T-helper 17 cell (primary cell): ENCODE data around the gene CAMKMT. TPM values are rescaled to one million over a fixed set of nuclear protein-coding genes. Genes with fewer than 3 reads are reported as not detected.

Experiments used
- ATAC-seq: fragments of 150-1000 bp; cut with Tn5 transposase; 2 replicates; pipeline ENCODE4 v1.10.0; 2021; ENCODE audit warnings: mild to moderate bottlenecking, moderate library complexity
- DNase-seq, 3 donors: peaks; one replicate each; pipeline versions ENCODE4 v3.0.0 to v3.0.0-alpha.2; 2020 to 2021
- H3K9me3 ChIP-seq: one replicate; pipeline ENCODE4 v1.7.0; 2013; ENCODE audit warnings: low read length, mild to moderate bottlenecking; ENCODE audit not compliant: control insufficient read depth, poor library complexity, severe bottlenecking
- H3K27ac Mint-ChIP-seq: one replicate; pipeline ENCODE4 v1.8.0; 2022; ENCODE audit warnings: mild to moderate bottlenecking, moderate library complexity, mixed read lengths
- H3K27me3 Mint-ChIP-seq: one replicate; pipeline ENCODE4 v1.8.0; 2022; ENCODE audit warnings: mixed read lengths
- H3K36me3 Mint-ChIP-seq: one replicate; pipeline ENCODE4 v1.8.0; 2022; ENCODE audit warnings: low read depth, mixed read lengths
- H3K4me1 Mint-ChIP-seq: one replicate; pipeline ENCODE4 v1.8.0; 2022; ENCODE audit warnings: mild to moderate bottlenecking, mixed read lengths
- H3K4me3 Mint-ChIP-seq: one replicate; pipeline ENCODE4 v1.8.0; 2022; ENCODE audit warnings: mild to moderate bottlenecking, moderate library complexity, mixed read lengths
- total RNA-seq, 4 donors: library from RNA in 2 of 4; stranded (reverse) in 2 of 4; gene quantifications; one replicate each; pipeline ENCODE4 v1.2.3 and lab custom pipeline; 2022 to 2026

The CAMKMT gene
- total RNA-seq, 2 donors from 2014 or later, result 14.8 to 19.8 TPM

DNA sequence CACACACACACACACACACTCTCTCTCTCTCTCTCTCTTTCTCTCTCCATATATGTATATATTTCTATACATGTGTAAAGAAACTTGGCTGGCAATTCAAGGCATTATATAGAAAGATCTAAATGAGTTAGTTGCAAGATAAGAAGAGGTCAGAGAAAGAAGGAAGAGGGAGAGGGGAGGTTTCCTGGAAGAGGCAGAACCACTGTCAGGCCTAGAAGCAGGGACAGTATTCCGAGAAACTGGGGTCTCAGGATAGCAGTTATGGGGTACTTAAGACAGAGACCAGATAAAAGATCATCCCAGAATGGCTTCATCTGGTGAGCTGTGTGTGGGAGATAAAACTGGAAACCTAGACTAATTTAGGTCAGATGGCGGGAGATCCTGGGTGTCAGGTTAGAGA lies 180.8 kb downstream of the CAMKMT start:
- H3K9me3 ChIP-seq, result no peaks in the 10 kb centered on the region
- ATAC-seq (no peak), DNase-seq (no peak)
- no peak overlapping the region for H3K4me3 Mint-ChIP-seq
- peaks cover 4% of the 10 kb centered on the region for H3K4me1 Mint-ChIP-seq
- H3K27me3 Mint-ChIP-seq, result no peaks in the 10 kb centered on the region
- H3K36me3 Mint-ChIP-seq, result peaks cover 3% of the 10 kb centered on the region
- no peak overlapping the region for H3K27ac Mint-ChIP-seq

DNA sequence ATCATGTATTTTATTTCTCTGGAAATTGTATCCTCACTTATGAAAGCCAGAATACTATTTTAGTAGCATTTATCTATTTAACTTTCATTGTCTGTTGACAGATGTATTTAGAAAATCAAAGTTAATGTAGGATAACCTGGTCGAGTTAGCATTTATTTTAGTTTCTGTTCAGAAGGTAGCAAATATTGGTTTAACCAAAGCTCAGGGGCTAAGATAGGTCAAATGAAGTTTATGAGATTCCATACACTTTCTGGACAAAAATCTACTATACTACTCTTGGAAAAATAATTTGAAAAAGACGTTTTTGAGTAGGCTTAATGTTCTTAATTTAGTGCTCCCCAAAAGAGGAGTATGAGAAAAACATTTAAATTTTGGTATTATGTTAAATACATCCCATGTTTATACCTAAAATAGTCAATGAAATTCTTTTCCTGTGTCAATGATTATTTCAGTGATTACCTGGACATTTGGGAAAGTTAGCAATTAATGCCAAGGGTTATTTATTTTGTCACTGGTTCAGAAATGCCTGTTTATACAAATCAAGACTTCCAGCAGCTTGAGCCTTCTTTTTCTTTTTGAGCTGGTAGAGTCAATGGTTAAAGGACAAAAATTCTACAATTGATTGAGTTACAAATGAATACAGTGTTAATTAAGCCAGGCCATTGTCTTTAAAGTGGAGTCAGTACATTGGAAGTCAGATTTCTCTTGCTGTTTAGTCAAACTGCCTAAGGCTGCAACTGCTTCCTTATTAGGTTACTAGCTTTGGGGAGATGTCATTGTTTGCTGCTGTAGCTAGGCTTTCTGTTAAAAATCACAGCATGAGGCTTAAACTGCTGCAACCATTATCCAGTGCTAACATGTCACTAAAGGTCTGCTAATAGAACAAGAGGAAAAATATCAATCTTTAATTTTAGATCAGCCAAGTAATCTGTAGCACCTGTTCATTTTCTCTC lies 182.3 kb downstream of the CAMKMT start:
- Mint-ChIP-seq H3K27me3 (no peaks in the 10 kb centered on the region), H3K36me3 (peaks cover 4% of the 10 kb centered on the region), H3K4me1 (peaks cover 4% of the 10 kb centered on the region), H3K27ac (no peak overlapping the region), H3K4me3 (no peak overlapping the region)
- no peaks in the 10 kb centered on the region for H3K9me3 ChIP-seq
- DNase-seq (no peak), ATAC-seq (no peak)

DNA sequence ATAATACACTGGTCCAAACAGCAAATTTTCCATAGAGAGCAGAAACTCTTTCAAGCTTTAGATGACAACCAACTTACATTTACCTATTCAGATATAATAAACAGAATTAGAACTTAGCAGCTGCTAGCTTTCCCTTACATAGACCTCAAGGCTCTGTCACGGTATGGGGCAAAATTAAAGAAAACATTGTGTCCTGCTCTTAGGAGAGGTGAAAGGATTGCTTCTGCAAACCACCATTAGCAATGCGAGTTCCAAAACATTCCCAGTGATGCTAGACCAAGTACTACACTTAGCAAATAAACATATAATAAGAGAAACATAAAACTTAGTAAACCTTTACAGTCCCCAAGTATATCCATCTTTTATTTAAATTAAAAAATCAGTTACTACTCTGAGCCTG lies 183.3 kb downstream of the CAMKMT start:
- H3K9me3 ChIP-seq, result no peaks in the 10 kb centered on the region
- no peak for DNase-seq
- ATAC-seq, result no peak
- Mint-ChIP-seq H3K27me3 (no peaks in the 10 kb centered on the region), H3K27ac (no peak overlapping the region), H3K36me3 (peaks cover 6% of the 10 kb centered on the region), H3K4me1 (peaks cover 4% of the 10 kb centered on the region), H3K4me3 (no peak overlapping the region)

DNA sequence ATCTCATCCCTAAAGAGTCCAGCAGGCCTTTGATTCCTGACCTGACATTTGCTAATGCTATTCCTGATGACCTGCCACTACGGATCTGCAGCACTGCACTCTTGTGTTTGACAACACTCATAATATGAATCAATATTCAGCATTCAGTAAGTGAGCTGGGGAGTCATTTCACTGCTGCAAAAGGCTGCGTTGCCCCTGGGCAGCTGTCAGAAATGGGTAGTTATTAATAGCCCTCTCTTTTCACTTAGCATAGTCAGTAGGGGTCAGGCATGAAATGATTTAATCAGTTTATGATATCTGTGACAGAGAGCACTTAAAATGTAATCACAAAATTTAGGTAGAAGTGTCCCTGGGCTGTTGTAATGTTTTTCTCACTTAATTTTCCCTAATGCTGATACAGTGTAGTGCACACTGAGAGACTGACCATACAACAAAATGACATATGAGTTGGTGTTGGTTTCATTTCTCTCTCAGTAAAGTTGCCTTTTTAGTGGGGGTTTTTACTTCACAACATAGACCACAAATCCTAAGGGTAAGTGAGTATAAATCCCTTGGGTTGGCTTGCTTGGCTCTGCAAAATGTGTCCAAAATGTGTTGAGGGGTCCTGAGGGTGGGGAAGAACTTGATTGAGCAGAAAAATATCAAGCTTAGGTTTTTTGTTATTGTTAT lies 184.8 kb downstream of the CAMKMT start:
- Mint-ChIP-seq H3K36me3 (peaks cover 6% of the 10 kb centered on the region), H3K27ac (no peak overlapping the region), H3K27me3 (no peaks in the 10 kb centered on the region), H3K4me3 (no peak overlapping the region), H3K4me1 (peaks cover 4% of the 10 kb centered on the region)
- DNase-seq, result no peak
- no peak for ATAC-seq
- no peaks in the 10 kb centered on the region for H3K9me3 ChIP-seq

DNA sequence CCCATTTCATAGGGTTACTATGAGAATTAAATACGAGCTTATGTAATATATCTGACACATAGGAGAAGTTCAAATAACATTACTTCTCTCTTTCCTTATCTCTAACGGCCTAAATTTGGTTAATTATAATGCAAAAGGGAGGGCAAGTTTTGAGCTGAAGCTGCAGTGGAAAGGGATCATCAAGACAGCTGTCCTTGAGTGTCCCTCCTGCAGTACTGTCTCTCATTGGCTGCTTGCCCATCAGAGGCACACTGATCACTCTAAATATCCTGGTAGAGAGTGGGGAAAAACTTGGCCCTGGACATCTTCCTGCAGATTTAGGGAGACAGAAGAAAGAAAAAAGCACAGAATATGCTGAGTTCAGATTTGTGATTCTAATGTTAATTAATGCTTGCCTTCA lies 186.0 kb downstream of the CAMKMT start:
- no peak overlapping the region for H3K27ac Mint-ChIP-seq
- no peaks in the 10 kb centered on the region for H3K27me3 Mint-ChIP-seq
- ATAC-seq (no peak), DNase-seq (no peak)
- no peak overlapping the region for H3K4me3 Mint-ChIP-seq
- H3K4me1 Mint-ChIP-seq, result no peaks in the 10 kb centered on the region
- H3K36me3 Mint-ChIP-seq, result peaks cover 6% of the 10 kb centered on the region
- no peaks in the 10 kb centered on the region for H3K9me3 ChIP-seq

DNA sequence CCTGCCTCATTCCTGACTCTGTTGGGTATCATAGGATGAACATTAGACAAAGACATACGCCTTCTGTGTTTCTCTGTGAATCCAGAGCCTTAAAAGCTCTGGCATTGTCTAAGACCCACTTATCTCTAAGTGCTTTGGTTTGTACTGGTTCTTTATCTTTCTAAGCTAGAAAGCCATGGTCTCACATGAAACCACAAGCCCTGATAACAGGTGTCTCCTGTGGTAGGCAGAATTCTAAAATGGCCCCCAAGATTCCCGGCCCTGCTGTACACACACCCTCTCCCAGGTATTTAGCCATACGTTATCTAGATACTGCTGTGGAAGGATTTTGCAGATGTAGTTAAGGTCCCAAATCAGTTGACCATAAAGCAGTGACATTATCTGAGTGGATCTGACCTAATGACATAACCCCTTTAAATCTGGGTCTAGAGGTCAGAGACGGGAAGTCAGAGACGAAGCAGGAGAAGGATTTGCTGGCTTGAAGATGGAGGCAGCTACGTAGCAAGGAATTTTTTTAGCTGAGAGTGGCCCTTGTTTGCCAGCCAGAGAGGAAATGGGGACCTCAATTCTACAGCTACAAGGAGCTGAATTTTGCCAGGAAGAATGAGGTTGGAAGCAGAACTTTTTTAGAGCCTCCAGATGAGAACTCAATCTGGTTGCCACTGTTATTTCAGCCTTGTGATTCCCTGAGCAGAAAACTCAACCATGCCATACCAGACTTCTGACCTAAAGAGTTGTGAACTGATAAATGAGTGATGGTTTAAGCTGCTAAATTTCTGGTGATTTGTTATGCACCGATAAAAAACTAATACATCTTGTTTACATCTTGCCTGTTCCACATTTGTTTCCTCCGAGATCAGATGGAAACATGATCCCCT lies 186.7 kb downstream of the CAMKMT start:
- no peak for ATAC-seq
- no peak overlapping the region for H3K4me3 Mint-ChIP-seq
- H3K36me3 Mint-ChIP-seq, result peaks cover 6% of the 10 kb centered on the region
- H3K4me1 Mint-ChIP-seq, result no peaks in the 10 kb centered on the region
- H3K9me3 ChIP-seq, result no peaks in the 10 kb centered on the region
- H3K27ac Mint-ChIP-seq, result no peak overlapping the region
- no peaks in the 10 kb centered on the region for H3K27me3 Mint-ChIP-seq
- DNase-seq, result no peak

DNA sequence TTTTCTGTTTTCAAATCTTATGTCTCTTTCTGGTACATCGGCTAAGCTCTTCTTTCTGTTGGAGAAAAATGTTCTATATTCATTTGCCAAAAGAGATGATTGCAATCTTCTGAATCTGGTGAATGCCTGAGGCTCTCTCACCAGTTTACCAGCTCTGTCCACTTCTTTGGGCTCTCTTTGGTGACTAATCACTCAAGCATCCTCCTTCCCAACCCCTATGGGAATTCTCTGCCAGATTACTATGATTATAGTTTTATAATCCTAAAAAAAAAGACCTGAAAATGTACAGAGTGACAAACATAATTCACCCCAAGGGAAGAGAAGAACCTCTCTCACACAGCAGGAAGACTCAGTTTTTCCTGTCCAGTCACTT lies 187.3 kb downstream of the CAMKMT start:
- no peak overlapping the region for H3K27ac Mint-ChIP-seq
- DNase-seq (no peak), ATAC-seq (no peak)
- H3K27me3 Mint-ChIP-seq, result no peaks in the 10 kb centered on the region
- H3K36me3 Mint-ChIP-seq, result peaks cover 8% of the 10 kb centered on the region
- no peaks in the 10 kb centered on the region for H3K4me1 Mint-ChIP-seq
- no peak overlapping the region for H3K4me3 Mint-ChIP-seq
- H3K9me3 ChIP-seq, result no peaks in the 10 kb centered on the region

DNA sequence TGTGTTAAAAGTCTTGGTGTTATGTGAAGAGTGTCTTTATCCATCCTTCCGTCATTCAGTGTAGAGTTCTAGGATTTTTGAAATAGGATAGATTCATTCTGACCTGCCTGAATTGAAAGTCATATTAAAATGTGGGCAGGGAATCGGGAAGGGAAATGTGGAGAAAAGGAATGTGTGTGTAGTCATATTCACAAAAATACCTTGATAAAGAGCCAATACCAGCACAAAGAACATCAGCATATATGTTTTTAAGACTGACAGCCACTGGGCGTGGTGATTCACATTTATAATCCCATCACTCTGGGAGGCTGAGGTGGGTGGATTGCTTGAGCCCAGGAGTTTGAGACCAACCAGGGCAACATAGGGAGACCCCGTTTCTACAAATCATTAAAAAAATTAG lies 188.1 kb downstream of the CAMKMT start:
- H3K27ac Mint-ChIP-seq, result no peak overlapping the region
- no peaks in the 10 kb centered on the region for H3K27me3 Mint-ChIP-seq
- no peaks in the 10 kb centered on the region for H3K9me3 ChIP-seq
- no peak for DNase-seq
- no peaks in the 10 kb centered on the region for H3K4me1 Mint-ChIP-seq
- H3K36me3 Mint-ChIP-seq, result peaks cover 8% of the 10 kb centered on the region
- H3K4me3 Mint-ChIP-seq, result no peak overlapping the region
- no peak for ATAC-seq

DNA sequence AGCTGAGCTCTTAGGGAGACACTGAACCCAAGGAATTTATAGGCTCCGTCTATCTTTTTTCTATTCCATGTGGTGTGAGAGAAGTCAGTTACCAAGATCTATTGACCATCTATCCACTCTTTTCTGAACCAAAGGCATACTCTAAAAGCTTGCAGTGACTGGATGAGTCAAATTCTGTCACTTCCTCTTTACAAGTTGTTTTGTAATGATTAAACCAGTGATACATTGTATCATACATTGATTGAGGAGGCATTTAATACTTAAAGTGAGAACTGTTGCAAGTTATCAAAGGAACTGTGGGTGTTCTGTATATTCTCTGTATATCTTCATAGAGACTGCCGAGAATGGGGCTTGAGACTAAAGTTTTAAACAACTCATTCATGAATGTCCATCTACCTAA lies 188.8 kb downstream of the CAMKMT start:
- DNase-seq, result no peak
- no peak overlapping the region for H3K4me3 Mint-ChIP-seq
- no peaks in the 10 kb centered on the region for H3K27me3 Mint-ChIP-seq
- H3K27ac Mint-ChIP-seq, result no peak overlapping the region
- H3K4me1 Mint-ChIP-seq, result no peaks in the 10 kb centered on the region
- H3K36me3 Mint-ChIP-seq, result peaks cover 8% of the 10 kb centered on the region
- ATAC-seq, result no peak
- no peaks in the 10 kb centered on the region for H3K9me3 ChIP-seq

DNA sequence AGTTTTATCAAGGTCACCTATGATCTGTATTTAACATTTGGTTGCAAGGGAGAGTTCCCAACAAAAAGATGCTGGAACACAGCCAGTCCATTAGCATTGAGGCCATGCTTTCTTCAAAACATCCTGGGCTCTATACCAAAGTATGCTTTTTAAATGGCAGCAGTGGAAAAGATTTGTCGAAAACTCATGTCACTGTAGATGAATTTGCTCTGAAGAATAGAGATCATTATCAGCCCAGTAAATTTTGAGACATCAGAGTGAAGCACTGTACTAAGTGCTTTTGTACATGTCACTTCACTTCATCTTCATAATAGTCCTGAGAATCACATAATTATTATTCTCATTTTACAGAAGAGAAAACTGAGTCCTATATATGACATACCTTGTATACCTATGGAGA lies 189.8 kb downstream of the CAMKMT start:
- no peak for DNase-seq
- Mint-ChIP-seq H3K4me3 (no peak overlapping the region), H3K36me3 (peaks cover 5% of the 10 kb centered on the region), H3K27me3 (no peaks in the 10 kb centered on the region), H3K27ac (no peak overlapping the region), H3K4me1 (peaks cover 3% of the 10 kb centered on the region)
- H3K9me3 ChIP-seq, result no peaks in the 10 kb centered on the region
- no peak for ATAC-seq

DNA sequence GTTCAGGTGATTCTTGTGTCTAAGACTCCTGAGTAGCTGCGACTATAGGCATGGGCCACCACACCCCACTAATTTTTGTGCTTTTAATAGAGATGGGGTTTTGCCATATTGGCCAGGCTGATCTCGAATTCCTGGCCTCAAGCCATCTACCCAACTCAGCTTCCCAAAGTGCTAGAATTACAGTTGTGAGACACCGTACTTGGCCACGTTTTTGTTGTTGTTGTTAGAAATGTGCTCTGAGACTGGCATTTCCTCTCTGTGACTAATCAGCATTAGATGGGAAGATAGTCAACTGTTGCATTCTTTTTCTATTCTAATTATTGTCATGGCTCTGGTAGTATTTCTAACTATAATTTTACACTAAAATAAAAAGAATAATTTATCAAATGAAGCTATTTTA lies 191.7 kb downstream of the CAMKMT start:
- no peak for ATAC-seq
- H3K27ac Mint-ChIP-seq, result no peak overlapping the region
- no peak for DNase-seq
- peaks cover 3% of the 10 kb centered on the region for H3K4me1 Mint-ChIP-seq
- no peaks in the 10 kb centered on the region for H3K27me3 Mint-ChIP-seq
- H3K36me3 Mint-ChIP-seq, result peaks cover 5% of the 10 kb centered on the region
- no peak overlapping the region for H3K4me3 Mint-ChIP-seq
- no peaks in the 10 kb centered on the region for H3K9me3 ChIP-seq

DNA sequence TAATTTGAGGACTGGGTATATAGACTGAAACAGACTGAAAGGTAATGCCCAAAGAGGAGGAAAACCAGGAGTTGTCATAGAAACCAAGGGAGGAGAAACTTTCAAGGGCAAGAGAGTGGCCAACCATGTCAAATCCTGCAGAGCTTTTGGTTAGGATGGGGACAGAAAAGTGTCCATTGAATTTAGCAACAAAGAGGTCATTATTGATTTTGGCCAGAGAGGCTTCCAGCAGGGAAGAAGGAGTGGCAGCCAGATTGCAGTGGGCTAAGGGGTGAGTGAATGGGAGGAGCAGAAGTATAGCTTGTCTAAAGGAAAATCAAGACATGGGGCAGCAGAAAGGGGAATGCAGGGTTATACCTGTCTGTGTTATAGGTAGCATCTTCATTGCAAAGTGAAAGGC lies 194.0 kb downstream of the CAMKMT start:
- H3K27me3 Mint-ChIP-seq, result no peaks in the 10 kb centered on the region
- no peak overlapping the region for H3K27ac Mint-ChIP-seq
- H3K36me3 Mint-ChIP-seq, result peaks cover 2% of the 10 kb centered on the region
- DNase-seq (no peak), ATAC-seq (no peak)
- no peaks in the 10 kb centered on the region for H3K9me3 ChIP-seq
- peaks cover 3% of the 10 kb centered on the region for H3K4me1 Mint-ChIP-seq
- H3K4me3 Mint-ChIP-seq, result no peak overlapping the region

DNA sequence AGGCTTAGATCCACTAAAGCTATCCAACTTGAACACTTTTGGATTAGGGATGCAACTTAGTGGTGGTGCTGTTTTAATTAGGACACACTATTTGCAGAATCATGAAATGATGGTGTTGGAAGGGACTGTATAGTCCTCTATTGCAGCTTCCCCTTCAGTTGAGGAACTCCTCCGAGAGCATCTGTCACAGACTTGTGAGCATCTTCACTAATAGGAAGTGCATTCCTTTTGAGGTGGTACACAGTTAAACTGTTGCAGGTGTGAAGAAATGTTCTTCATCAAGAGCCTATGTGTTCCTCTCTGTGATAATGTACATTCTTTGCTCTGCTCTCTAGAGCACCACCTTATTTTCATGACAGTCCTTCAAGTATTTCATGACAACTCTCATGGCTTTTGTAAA lies 197.4 kb downstream of the CAMKMT start:
- ATAC-seq (no peak), DNase-seq (no peak)
- Mint-ChIP-seq H3K36me3 (peaks cover 2% of the 10 kb centered on the region), H3K4me3 (no peak overlapping the region), H3K27me3 (no peaks in the 10 kb centered on the region), H3K27ac (no peak overlapping the region), H3K4me1 (peaks cover 5% of the 10 kb centered on the region)
- no peaks in the 10 kb centered on the region for H3K9me3 ChIP-seq
